H9 (cell line): ENCODE results near the gene SLC22A31. TPM values are rescaled to one million over a fixed set of nuclear protein-coding genes. Genes with fewer than 3 reads are reported as not detected.

Source experiments
- DNase-seq: peaks from one replicate; pipeline ENCODE4 v3.0.0-alpha.2; 2017
- H2AFZ ChIP-seq: one replicate; pipeline ENCODE4 v1.6.1; 2013; ENCODE audit warnings: mild to moderate bottlenecking, low read length, control low read depth, moderate library complexity
- H2AK5ac ChIP-seq: 2 replicates; pipeline ENCODE4 v1.6.1; 2013; ENCODE audit warnings: low read length, control low read depth, mixed read lengths; ENCODE audit not compliant: insufficient read length
- H2BK120ac ChIP-seq: one replicate; pipeline ENCODE4 v1.6.1; 2013; ENCODE audit warnings: low read depth, mild to moderate bottlenecking, low read length, control low read depth, inconsistent platforms; ENCODE audit not compliant: poor library complexity, severe bottlenecking
- H2BK12ac ChIP-seq: 2 replicates; pipeline ENCODE4 v1.6.1; 2013; ENCODE audit warnings: low read length, control low read depth, mixed read lengths, low read depth; ENCODE audit not compliant: insufficient read length
- H2BK15ac ChIP-seq: 2 replicates; pipeline ENCODE4 v1.6.1; 2013; ENCODE audit warnings: low read depth, low read length, control low read depth
- H2BK20ac ChIP-seq: one replicate; pipeline ENCODE4 v1.6.1; 2013; ENCODE audit warnings: low read depth, mild to moderate bottlenecking, low read length, control low read depth, inconsistent platforms; ENCODE audit not compliant: poor library complexity, severe bottlenecking
- H2BK5ac ChIP-seq: 2 replicates; pipeline ENCODE4 v1.6.1; 2013; ENCODE audit warnings: low read length, control low read depth, mixed read lengths; ENCODE audit not compliant: insufficient read length
- H3K14ac ChIP-seq: 2 replicates; pipeline ENCODE4 v1.6.1; 2013; ENCODE audit warnings: low read length, control low read depth; ENCODE audit not compliant: insufficient read depth
- H3K18ac ChIP-seq: 2 replicates; pipeline ENCODE4 v1.6.1; 2013; ENCODE audit warnings: low read depth, mild to moderate bottlenecking, mixed read lengths, low read length, control low read depth; ENCODE audit not compliant: insufficient read length
- H3K23ac ChIP-seq: 2 replicates; pipeline ENCODE4 v1.6.1; 2013; ENCODE audit warnings: low read length, control low read depth, mixed read lengths, low read depth; ENCODE audit not compliant: insufficient read length
- H3K23me2 ChIP-seq: 2 replicates; pipeline ENCODE4 v1.6.1; 2013; ENCODE audit warnings: low read depth, mild to moderate bottlenecking, mixed read lengths, low read length, control low read depth; ENCODE audit not compliant: insufficient read length, poor library complexity, severe bottlenecking
- H3K27ac ChIP-seq: 2 replicates; pipeline ENCODE4 v1.5.1; 2013; ENCODE audit warnings: low read length, control low read depth, mixed read lengths, low read depth; ENCODE audit not compliant: insufficient read length
- H3K27me3 ChIP-seq: 2 replicates; pipeline ENCODE4 v1.6.1; 2013; ENCODE audit warnings: low read length, control low read depth, inconsistent platforms; ENCODE audit not compliant: insufficient read depth
- H3K4ac ChIP-seq: 2 replicates; pipeline ENCODE4 v1.6.1; 2013; ENCODE audit warnings: low read depth, mild to moderate bottlenecking, control low read depth, inconsistent platforms, low read length, moderate library complexity
- H3K4me1 ChIP-seq: 2 replicates; pipeline ENCODE4 v1.6.1; 2013; ENCODE audit warnings: low read length, control low read depth, inconsistent platforms; ENCODE audit not compliant: insufficient read depth
- H3K4me2 ChIP-seq: 2 replicates; pipeline ENCODE4 v1.6.1; 2013; ENCODE audit warnings: low read length, control low read depth, mixed read lengths; ENCODE audit not compliant: insufficient read length, insufficient read depth
- H3K56ac ChIP-seq: 2 replicates; pipeline ENCODE4 v1.6.1; 2013; ENCODE audit warnings: low read depth, mild to moderate bottlenecking, mixed read lengths, low read length, control low read depth; ENCODE audit not compliant: insufficient read length
- H3K79me1 ChIP-seq: 2 replicates; pipeline ENCODE4 v1.6.1; 2013; ENCODE audit warnings: low read depth, mild to moderate bottlenecking, moderate library complexity, low read length, control low read depth, inconsistent platforms; ENCODE audit not compliant: insufficient read depth, poor library complexity, severe bottlenecking
- H3K79me2 ChIP-seq: 2 replicates; pipeline ENCODE4 v1.6.1; 2013; ENCODE audit warnings: low read length, control low read depth, inconsistent platforms; ENCODE audit not compliant: insufficient read depth
- H3K9ac ChIP-seq: 2 replicates; pipeline ENCODE4 v1.6.1; 2013; ENCODE audit warnings: low read length, control low read depth, mixed read lengths; ENCODE audit not compliant: insufficient read length; ENCODE audit errors: extremely low read depth
- H3K9me3 ChIP-seq: one replicate; pipeline ENCODE4 v1.6.1; 2013; ENCODE audit warnings: low read depth, low read length, inconsistent platforms; ENCODE audit not compliant: control insufficient read depth
- H3T11ph ChIP-seq: one replicate; pipeline ENCODE4 v1.6.1; 2013; ENCODE audit warnings: mild to moderate bottlenecking, low read length, control low read depth, inconsistent platforms
- H4K20me1 ChIP-seq: one replicate; pipeline ENCODE4 v1.6.1; 2013; ENCODE audit not compliant: control insufficient read depth, insufficient read length, insufficient read depth
- H4K5ac ChIP-seq: 2 replicates; pipeline ENCODE4 v1.6.1; 2013; ENCODE audit warnings: low read depth, mild to moderate bottlenecking, mixed read lengths, low read length, control low read depth; ENCODE audit not compliant: insufficient read length
- H4K8ac ChIP-seq: replicated peaks from 2 replicates; pipeline ENCODE4 v1.6.1; 2013; ENCODE audit warnings: low read length, control low read depth, mixed read lengths, low read depth; ENCODE audit not compliant: insufficient read length
- H4K91ac ChIP-seq: 2 replicates; pipeline ENCODE4 v1.6.1; 2013; ENCODE audit warnings: low read depth, mild to moderate bottlenecking, moderate library complexity, mixed read lengths, low read length, control low read depth; ENCODE audit not compliant: insufficient read length
- H3K27ac Mint-ChIP-seq, 3 experiments: 2 replicates in 2 of 3; 3 replicates in 1 of 3; pipeline ENCODE4 v1.8.0; 2020 to 2021; ENCODE audit warnings: mixed read lengths in 3 of 3, mild to moderate bottlenecking in 1 of 3, moderate library complexity in 1 of 3
- H3K27me3 Mint-ChIP-seq: 2 replicates; pipeline ENCODE4 v1.8.0; 2021; ENCODE audit warnings: low read depth, mild to moderate bottlenecking, moderate library complexity, mixed read lengths
- H3K36me3 Mint-ChIP-seq, 3 experiments: 2 replicates in 2 of 3; 3 replicates in 1 of 3; pipeline ENCODE4 v1.8.0; 2020 to 2021; ENCODE audit warnings: low read depth in 3 of 3, mixed read lengths in 3 of 3; ENCODE audit not compliant: insufficient read depth in 1 of 3
- H3K4me1 Mint-ChIP-seq, 2 experiments: 2 replicates each; pipeline ENCODE4 v1.8.0; 2020; ENCODE audit warnings: mixed read lengths in 2 of 2
- H3K4me3 Mint-ChIP-seq, 2 experiments: 2 replicates in 1 of 2; 3 replicates in 1 of 2; pipeline ENCODE4 v1.8.0; 2020 to 2021; ENCODE audit warnings: mild to moderate bottlenecking in 2 of 2, mixed read lengths in 2 of 2, moderate library complexity in 1 of 2
- H3K9me3 Mint-ChIP-seq, 2 experiments: 2 replicates in 1 of 2; 3 replicates in 1 of 2; pipeline ENCODE4 v1.8.0; 2020; ENCODE audit warnings: mild to moderate bottlenecking in 2 of 2, mixed read lengths in 2 of 2, moderate library complexity in 1 of 2
- WGBS: extraction: QIAGEN DNeasy Blood & Tissue Kit; methylation state at CpG from one replicate; pipeline ENCODE4 v1.1.7; 2013; ENCODE audit warnings: missing lambda C conversion rate, low lambda C conversion rate, mixed read lengths; ENCODE audit not compliant: insufficient read length; ENCODE audit errors: extremely low coverage; 5-methylcytosine and 5-hydroxymethylcytosine counted together
- total RNA-seq: library from RNA; stranded (reverse); gene quantifications from 2 replicates; pipeline ENCODE4 v1.2.1, GENCODE V29; 2021
- TF ChIP-seq, protein P1 (sequence below): fragments of 200-600 bp; sonication (generic); conservative IDR thresholded peaks from 3 replicates; pipeline ENCODE4 v1.8.0; 2021; ENCODE audit warnings: antibody characterized with exemption, mild to moderate bottlenecking

SLC22A31 gene
- total RNA-seq, 1 experiment from 2014 or later, result 7.7 TPM

DNA sequence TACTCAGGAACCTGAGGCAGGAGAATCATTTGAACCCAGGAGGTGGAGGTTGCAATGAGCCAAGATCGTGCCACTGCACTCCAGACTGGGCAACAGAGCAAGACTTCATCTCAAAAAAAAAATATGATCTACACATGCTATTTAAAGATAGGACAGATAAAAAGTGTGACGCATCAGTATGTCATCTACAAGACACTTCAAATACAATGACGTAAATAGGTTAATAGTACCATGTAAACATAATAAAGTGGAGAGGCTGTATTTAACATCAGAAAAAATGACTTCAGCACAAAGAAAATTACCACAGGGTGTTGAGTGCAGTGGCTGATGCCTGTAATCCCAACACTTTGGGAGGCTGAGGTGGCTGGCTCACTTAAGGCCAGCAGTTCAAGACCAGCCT, 37.4 kb upstream of the SLC22A31 start:
- no peak overlapping the region for H2BK120ac ChIP-seq
- no peak for DNase-seq
- H3K18ac ChIP-seq, result no peak overlapping the region
- no peak overlapping the region for H3K9ac ChIP-seq
- TF ChIP-seq, protein P1, sequence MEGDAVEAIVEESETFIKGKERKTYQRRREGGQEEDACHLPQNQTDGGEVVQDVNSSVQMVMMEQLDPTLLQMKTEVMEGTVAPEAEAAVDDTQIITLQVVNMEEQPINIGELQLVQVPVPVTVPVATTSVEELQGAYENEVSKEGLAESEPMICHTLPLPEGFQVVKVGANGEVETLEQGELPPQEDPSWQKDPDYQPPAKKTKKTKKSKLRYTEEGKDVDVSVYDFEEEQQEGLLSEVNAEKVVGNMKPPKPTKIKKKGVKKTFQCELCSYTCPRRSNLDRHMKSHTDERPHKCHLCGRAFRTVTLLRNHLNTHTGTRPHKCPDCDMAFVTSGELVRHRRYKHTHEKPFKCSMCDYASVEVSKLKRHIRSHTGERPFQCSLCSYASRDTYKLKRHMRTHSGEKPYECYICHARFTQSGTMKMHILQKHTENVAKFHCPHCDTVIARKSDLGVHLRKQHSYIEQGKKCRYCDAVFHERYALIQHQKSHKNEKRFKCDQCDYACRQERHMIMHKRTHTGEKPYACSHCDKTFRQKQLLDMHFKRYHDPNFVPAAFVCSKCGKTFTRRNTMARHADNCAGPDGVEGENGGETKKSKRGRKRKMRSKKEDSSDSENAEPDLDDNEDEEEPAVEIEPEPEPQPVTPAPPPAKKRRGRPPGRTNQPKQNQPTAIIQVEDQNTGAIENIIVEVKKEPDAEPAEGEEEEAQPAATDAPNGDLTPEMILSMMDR, result no peak
- no peak overlapping the region for H3K4me2 ChIP-seq
- H4K5ac ChIP-seq, result no peak overlapping the region
- H3K4me1 ChIP-seq, result no peaks in the 10 kb centered on the region
- no peak overlapping the region for H3K23ac ChIP-seq
- no peak overlapping the region for H3K27ac ChIP-seq
- no peak overlapping the region for H2BK12ac ChIP-seq
- no peak overlapping the region for H2BK5ac ChIP-seq
- H2AK5ac ChIP-seq, result no peak overlapping the region
- no peak overlapping the region for H2BK15ac ChIP-seq
- WGBS, result no CpG with 5 or more reads among the region's 3 CpGs
- Mint-ChIP-seq H3K9me3 (peaks cover 13 to 17% of the 10 kb centered on the region in 2 experiments), H3K27me3 (no peaks in the 10 kb centered on the region), H3K4me3 (no peak overlapping the region), H3K36me3 (peaks cover 21 to 30% (median 23%) of the 10 kb centered on the region in 3 experiments), H3K4me1 (peaks cover 0 to 6% of the 10 kb centered on the region in 2 experiments; a peak in 2 of 4 replicates), H3K27ac (no peak overlapping the region)
- H2AFZ ChIP-seq, result no peak overlapping the region
- no peak overlapping the region for H3K14ac ChIP-seq
- H4K20me1 ChIP-seq, result no peaks in the 10 kb centered on the region
- no peak overlapping the region for H3K4ac ChIP-seq
- peaks cover 6% of the 10 kb centered on the region for H3K23me2 ChIP-seq
- peaks cover 9% of the 10 kb centered on the region for H3K9me3 ChIP-seq
- no peak overlapping the region for H3K56ac ChIP-seq
- no peaks in the 10 kb centered on the region for H3K27me3 ChIP-seq
- H4K8ac ChIP-seq, result no peak overlapping the region
- H2BK20ac ChIP-seq, result no peak overlapping the region
- no peak overlapping the region for H4K91ac ChIP-seq
- no peaks in the 10 kb centered on the region for H3K79me1 ChIP-seq
- no peaks in the 10 kb centered on the region for H3K79me2 ChIP-seq
- H3T11ph ChIP-seq, result no peak overlapping the region
